Stimulated activated effector memory CD8-positive, alpha-beta T cell treated with anti-CD3 and anti-CD28 coated beads, Interleukin-12 subunit alpha, Interleukin-12 subunit beta, amount 100 ng/mL, for 72 hours (primary cell): ENCODE measurements around the gene SLC22A23.

Experiments used
- ATAC-seq: fragments of 150-1000 bp; cut with Tn5 transposase; 2 replicates; pipeline ENCODE4 v1.10.0; 2021
- DNase-seq, 2 donors: peaks; one replicate each; pipeline ENCODE4 v3.0.0; 2021 to 2022; ENCODE audit warnings: low spot score in 2 of 2
- H3K27ac Mint-ChIP-seq: one replicate; pipeline ENCODE4 v1.8.0; 2022; ENCODE audit warnings: mild to moderate bottlenecking, mixed read lengths
- H3K36me3 Mint-ChIP-seq: one replicate; pipeline ENCODE4 v1.8.0; 2022; ENCODE audit warnings: mild to moderate bottlenecking, mixed read lengths
- H3K4me1 Mint-ChIP-seq: one replicate; pipeline ENCODE4 v1.8.0; 2022; ENCODE audit warnings: mixed read lengths
- H3K4me3 Mint-ChIP-seq: one replicate; pipeline ENCODE4 v1.8.0; 2022; ENCODE audit warnings: mild to moderate bottlenecking, mixed read lengths
- H3K9me3 Mint-ChIP-seq: one replicate; pipeline ENCODE4 v1.8.0; 2022; ENCODE audit warnings: mixed read lengths

Gene SLC22A23

GRCh38 chr6:3456898-3457709, at the start of gene SLC22A23:
Gene SLC22A23, minus strand, starts transcription at chr6:3457050. Its CDS starts 491 bp downstream, at chr6:3456559.
- Mint-ChIP-seq H3K4me1 (peaks cover 9% of the 10 kb centered on the region), H3K9me3 (no peaks in the 10 kb centered on the region), H3K27ac (no peak within 1 kb of the TSS), H3K36me3 (no peaks in the 10 kb centered on the region), H3K4me3 (peak within 1 kb of the TSS; percentile 73)
- ATAC-seq (peak; percentile 65), DNase-seq (peak; percentile 31 to 66)

DNA sequence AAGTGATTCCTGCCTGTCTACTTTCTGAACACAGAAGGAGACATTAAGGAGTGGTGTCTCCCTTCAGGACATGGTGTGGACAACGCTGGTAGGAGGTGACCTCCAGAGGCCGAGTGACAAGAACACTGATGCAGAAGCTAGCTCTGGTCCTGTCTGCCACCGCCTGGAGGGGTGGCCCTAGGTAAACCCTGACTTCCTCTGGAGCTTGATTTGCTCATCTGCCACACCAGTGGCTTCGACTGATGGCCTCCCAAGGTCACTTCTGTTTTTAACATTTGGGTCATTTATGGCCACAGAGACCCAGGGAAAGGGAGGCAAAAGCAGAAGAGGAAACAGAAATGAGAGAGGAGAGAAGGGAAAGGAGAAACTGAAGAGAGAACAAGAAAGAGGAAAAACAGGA, 49.4 kb upstream of the SLC22A23 start:
- ATAC-seq (no peak), DNase-seq (no peak)
- no peak overlapping the region for H3K4me3 Mint-ChIP-seq
- no peaks in the 10 kb centered on the region for H3K36me3 Mint-ChIP-seq
- H3K27ac Mint-ChIP-seq, result no peak overlapping the region
- no peaks in the 10 kb centered on the region for H3K9me3 Mint-ChIP-seq
- H3K4me1 Mint-ChIP-seq, result no peaks in the 10 kb centered on the region

GRCh38 chr6:3504938-3505805, 48.3 kb upstream of the SLC22A23 start:
- Mint-ChIP-seq H3K36me3 (no peaks in the 10 kb centered on the region), H3K4me3 (no peak overlapping the region), H3K4me1 (no peaks in the 10 kb centered on the region), H3K27ac (no peak overlapping the region), H3K9me3 (no peaks in the 10 kb centered on the region)
- ATAC-seq (no peak), DNase-seq (no peak)

DNA sequence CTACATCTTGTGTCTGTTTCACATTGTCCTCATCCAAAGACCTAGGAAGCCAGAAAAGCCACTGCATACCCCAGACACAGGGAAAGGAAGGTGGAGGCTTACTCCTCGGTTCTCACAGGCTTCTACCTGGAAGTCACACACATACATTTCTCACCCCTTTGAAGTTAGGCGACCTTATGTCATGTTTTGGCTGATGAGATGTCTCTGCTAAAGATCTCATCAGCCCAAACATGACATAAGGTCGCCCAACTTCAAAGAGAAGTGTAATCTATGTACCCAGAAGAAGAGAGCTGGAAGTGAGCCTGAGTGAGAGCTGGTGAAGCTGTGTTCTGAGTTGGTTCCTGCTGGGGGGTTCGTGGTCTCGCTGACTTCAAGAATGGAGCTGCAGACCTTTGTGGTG, 47.5 kb upstream of the SLC22A23 start:
- Mint-ChIP-seq H3K4me3 (no peak overlapping the region), H3K9me3 (no peaks in the 10 kb centered on the region), H3K4me1 (no peaks in the 10 kb centered on the region), H3K27ac (no peak overlapping the region), H3K36me3 (no peaks in the 10 kb centered on the region)
- DNase-seq (no peak), ATAC-seq (no peak)

- DNase-seq (no peak), ATAC-seq (no peak)
- Mint-ChIP-seq H3K4me1 (no peaks in the 10 kb centered on the region), H3K27ac (no peak overlapping the region), H3K9me3 (no peaks in the 10 kb centered on the region), H3K36me3 (no peaks in the 10 kb centered on the region), H3K4me3 (no peak overlapping the region)
These were observed 45.1 kb upstream of the SLC22A23 start for GRCh38 chr6:3501826-3502500.

GRCh38 chr6:3500262-3501014, 43.6 kb upstream of the SLC22A23 start:
- no peaks in the 10 kb centered on the region for H3K4me1 Mint-ChIP-seq
- DNase-seq (no peak), ATAC-seq (no peak)
- H3K4me3 Mint-ChIP-seq, result no peak overlapping the region
- no peak overlapping the region for H3K27ac Mint-ChIP-seq
- no peaks in the 10 kb centered on the region for H3K9me3 Mint-ChIP-seq
- no peaks in the 10 kb centered on the region for H3K36me3 Mint-ChIP-seq

- ATAC-seq, result no peak
- DNase-seq, result no peak
- Mint-ChIP-seq H3K36me3 (no peaks in the 10 kb centered on the region), H3K4me1 (no peaks in the 10 kb centered on the region), H3K9me3 (no peaks in the 10 kb centered on the region), H3K27ac (no peak overlapping the region), H3K4me3 (no peak overlapping the region)
These were observed 42.8 kb upstream of the SLC22A23 start for GRCh38 chr6:3499603-3500002.

GRCh38 chr6:3496395-3496794, 39.5 kb upstream of the SLC22A23 start:
- no peak for ATAC-seq
- Mint-ChIP-seq H3K9me3 (no peaks in the 10 kb centered on the region), H3K27ac (no peak overlapping the region), H3K4me1 (no peaks in the 10 kb centered on the region), H3K4me3 (no peak overlapping the region), H3K36me3 (no peaks in the 10 kb centered on the region)
- DNase-seq, result no peak

DNA sequence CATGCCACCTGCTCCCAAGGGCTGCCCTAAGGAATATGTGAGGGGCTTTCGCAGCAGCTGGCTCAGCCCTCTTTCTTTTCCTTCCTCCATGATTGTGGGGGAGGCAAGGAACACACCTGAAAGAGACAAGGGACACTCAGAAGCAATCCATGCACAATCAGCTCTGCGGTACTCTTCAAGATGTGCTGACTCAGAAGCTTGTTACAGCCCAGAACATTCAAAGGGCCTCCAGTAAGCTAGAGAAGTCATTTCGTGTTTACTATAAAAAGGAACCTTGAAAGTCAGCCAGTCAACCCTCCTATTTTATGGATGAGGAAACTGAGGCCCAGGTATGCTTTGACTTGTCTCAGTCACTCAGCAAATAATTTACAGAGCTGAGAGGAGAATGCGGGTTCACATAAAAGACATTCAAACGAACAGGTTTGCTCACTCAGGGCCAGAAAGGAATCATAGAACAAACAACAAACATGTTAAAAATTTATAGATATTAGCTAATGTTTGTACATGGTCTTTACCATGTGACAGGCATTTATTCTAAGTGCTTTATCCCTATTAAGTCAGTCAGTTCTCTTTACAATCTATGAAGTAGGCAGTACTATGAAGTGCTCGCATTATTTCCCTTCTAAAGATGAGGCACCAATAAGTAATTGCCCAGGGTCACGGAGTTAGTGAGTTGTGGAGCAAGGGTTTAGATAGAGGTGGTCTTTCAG, 37.7 kb upstream of the SLC22A23 start:
- Mint-ChIP-seq H3K4me1 (no peaks in the 10 kb centered on the region), H3K36me3 (no peaks in the 10 kb centered on the region), H3K9me3 (no peaks in the 10 kb centered on the region), H3K4me3 (no peak overlapping the region), H3K27ac (no peak overlapping the region)
- DNase-seq, result no peak
- no peak for ATAC-seq

- Mint-ChIP-seq H3K36me3 (no peaks in the 10 kb centered on the region), H3K27ac (no peak overlapping the region), H3K4me1 (no peaks in the 10 kb centered on the region), H3K4me3 (no peak overlapping the region), H3K9me3 (no peaks in the 10 kb centered on the region)
- no peak for DNase-seq
- ATAC-seq, result no peak
These were observed 33.8 kb upstream of the SLC22A23 start for GRCh38 chr6:3490625-3490980.

- Mint-ChIP-seq H3K9me3 (no peaks in the 10 kb centered on the region), H3K4me1 (no peaks in the 10 kb centered on the region), H3K4me3 (no peak overlapping the region), H3K36me3 (no peaks in the 10 kb centered on the region), H3K27ac (no peak overlapping the region)
- ATAC-seq (no peak), DNase-seq (no peak)
These were observed 33.2 kb upstream of the SLC22A23 start for GRCh38 chr6:3489961-3490624.

- Mint-ChIP-seq H3K9me3 (no peaks in the 10 kb centered on the region), H3K36me3 (no peaks in the 10 kb centered on the region), H3K27ac (no peak overlapping the region), H3K4me1 (no peaks in the 10 kb centered on the region), H3K4me3 (no peak overlapping the region)
- DNase-seq, result no peak
- no peak for ATAC-seq
These were observed 32.3 kb upstream of the SLC22A23 start for GRCh38 chr6:3489027-3489757.

GRCh38 chr6:3484946-3485345, 28.1 kb upstream of the SLC22A23 start:
- H3K27ac Mint-ChIP-seq, result no peak overlapping the region
- H3K9me3 Mint-ChIP-seq, result peaks cover 11% of the 10 kb centered on the region
- H3K4me1 Mint-ChIP-seq, result no peaks in the 10 kb centered on the region
- no peaks in the 10 kb centered on the region for H3K36me3 Mint-ChIP-seq
- ATAC-seq (no peak), DNase-seq (no peak)
- no peak overlapping the region for H3K4me3 Mint-ChIP-seq
